H7 (cell line): Measurements from ENCODE around the gene NTN5. TPM values are rescaled to one million over a fixed set of nuclear protein-coding genes. Genes with fewer than 3 reads are reported as not detected.
"Not testable (repeated sequence)": the region's sequence is repeated elsewhere in the genome, so short reads cannot be mapped to it uniquely, and the experiment has no call there.

Source experiments
- DNase-seq: peaks from one replicate; pipeline ENCODE4 v3.0.0; 2012
- H3K27me3 ChIP-seq: 2 replicates; pipeline ENCODE4 v1.6.0; 2011; ENCODE audit warnings: mild to moderate bottlenecking, low read length; ENCODE audit not compliant: control insufficient read depth, insufficient read depth
- H3K36me3 ChIP-seq: replicated peaks from 2 replicates; pipeline ENCODE4 v1.5.1; 2011; ENCODE audit warnings: low read length; ENCODE audit not compliant: control insufficient read depth, insufficient read depth
- H3K4me3 ChIP-seq: 2 replicates; pipeline ENCODE4 v1.5.1; 2011; ENCODE audit warnings: low read depth, mild to moderate bottlenecking, control low read depth, low read length, moderate library complexity; ENCODE audit not compliant: insufficient read depth
- total RNA-seq: library from RNA; depleted of rRNA; stranded (reverse); fragments of >200 nt; shearing (Covaris generic); gene quantifications from 2 replicates; pipeline ENCODE4 v1.2.3, GENCODE V29; 2014

Gene NTN5
- total RNA-seq, 1 experiment from 2014 or later: not detected

GRCh38 chr19:48711106-48711662 lies 38.4 kb upstream of the NTN5 start:
- H3K36me3 ChIP-seq: no peaks in the 10 kb centered on the region
- no peak overlapping the region for H3K4me3 ChIP-seq
- DNase-seq: no peak
- H3K27me3 ChIP-seq: no peaks in the 10 kb centered on the region

GRCh38 chr19:48708471-48708870 lies 35.7 kb upstream of the NTN5 start:
- DNase-seq: peak; percentile 56
- H3K4me3 ChIP-seq: no peak overlapping the region
- no peaks in the 10 kb centered on the region; the same call in 1 of the 2 replicates for H3K36me3 ChIP-seq
- H3K27me3 ChIP-seq: no peaks in the 10 kb centered on the region

- DNase-seq: no peak
- H3K36me3 ChIP-seq: no peaks in the 10 kb centered on the region; the same call in 1 of the 2 replicates
- no peak overlapping the region for H3K4me3 ChIP-seq
- no peaks in the 10 kb centered on the region for H3K27me3 ChIP-seq
Measured at GRCh38 chr19:48705431-48705830, 32.6 kb upstream of the NTN5 start.

DNA sequence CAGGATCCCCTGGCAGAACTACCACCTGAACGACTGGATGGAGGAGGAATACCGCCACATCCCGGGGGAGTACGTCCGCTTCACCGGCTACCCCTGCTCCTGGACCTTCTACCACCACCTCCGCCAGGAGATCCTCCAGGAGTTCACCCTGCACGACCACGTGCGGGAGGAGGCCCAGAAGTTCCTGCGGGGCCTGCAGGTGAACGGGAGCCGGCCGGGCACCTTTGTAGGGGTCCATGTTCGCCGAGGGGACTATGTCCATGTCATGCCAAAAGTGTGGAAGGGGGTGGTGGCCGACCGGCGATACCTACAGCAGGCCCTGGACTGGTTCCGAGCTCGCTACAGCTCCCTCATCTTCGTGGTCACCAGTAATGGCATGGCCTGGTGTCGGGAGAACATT lies 30.5 kb upstream of the NTN5 start:
- no peaks in the 10 kb centered on the region for H3K27me3 ChIP-seq
- H3K4me3 ChIP-seq: no peak overlapping the region
- no peaks in the 10 kb centered on the region; the same call in 1 of the 2 replicates for H3K36me3 ChIP-seq
- no peak for DNase-seq

DNA sequence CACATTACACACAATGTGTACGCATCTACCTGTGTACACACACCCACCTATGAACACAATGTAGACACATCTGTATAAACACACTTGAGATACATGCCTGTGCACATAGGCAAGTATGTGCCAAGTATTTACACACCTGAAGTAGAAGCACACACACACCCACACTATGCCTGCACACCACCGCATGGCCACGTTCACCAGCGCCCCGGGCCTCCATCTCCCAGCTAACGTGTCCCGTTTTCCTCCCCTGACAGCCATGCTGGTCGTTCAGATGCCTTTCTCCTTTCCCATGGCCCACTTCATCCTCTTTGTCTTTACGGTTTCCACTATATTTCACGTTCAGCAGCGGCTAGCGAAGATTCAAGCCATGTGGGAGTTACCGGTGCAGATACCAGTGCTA lies 29.9 kb upstream of the NTN5 start:
- DNase-seq: no peak
- Histone ChIP-seq H3K36me3 (no peaks in the 10 kb centered on the region; the same call in 1 of the 2 replicates), H3K27me3 (no peaks in the 10 kb centered on the region), H3K4me3 (no peak overlapping the region)

DNA sequence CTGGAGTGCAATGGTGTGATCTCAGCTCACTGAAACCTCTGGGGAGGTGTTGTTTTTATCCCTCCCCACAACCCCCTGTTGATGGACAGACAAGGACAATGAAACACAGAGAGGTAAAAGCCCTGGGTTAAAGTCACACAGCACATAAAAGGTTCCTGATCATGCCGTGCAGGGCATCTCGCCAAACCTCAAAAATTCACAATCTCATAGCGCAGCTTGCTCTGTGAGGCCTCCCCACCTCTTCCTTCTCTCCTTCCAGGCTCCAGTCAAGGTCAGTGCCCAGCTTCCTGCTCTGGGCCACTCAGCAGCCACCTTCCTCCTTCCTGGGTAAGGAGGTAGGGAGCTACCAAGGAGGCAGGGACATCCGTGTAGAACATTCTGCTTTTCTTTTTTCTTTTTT lies 25.2 kb upstream of the NTN5 start:
- Histone ChIP-seq H3K36me3 (no peaks in the 10 kb centered on the region), H3K27me3 (no peaks in the 10 kb centered on the region), H3K4me3 (no peak overlapping the region)
- DNase-seq: peak; percentile 14

DNA sequence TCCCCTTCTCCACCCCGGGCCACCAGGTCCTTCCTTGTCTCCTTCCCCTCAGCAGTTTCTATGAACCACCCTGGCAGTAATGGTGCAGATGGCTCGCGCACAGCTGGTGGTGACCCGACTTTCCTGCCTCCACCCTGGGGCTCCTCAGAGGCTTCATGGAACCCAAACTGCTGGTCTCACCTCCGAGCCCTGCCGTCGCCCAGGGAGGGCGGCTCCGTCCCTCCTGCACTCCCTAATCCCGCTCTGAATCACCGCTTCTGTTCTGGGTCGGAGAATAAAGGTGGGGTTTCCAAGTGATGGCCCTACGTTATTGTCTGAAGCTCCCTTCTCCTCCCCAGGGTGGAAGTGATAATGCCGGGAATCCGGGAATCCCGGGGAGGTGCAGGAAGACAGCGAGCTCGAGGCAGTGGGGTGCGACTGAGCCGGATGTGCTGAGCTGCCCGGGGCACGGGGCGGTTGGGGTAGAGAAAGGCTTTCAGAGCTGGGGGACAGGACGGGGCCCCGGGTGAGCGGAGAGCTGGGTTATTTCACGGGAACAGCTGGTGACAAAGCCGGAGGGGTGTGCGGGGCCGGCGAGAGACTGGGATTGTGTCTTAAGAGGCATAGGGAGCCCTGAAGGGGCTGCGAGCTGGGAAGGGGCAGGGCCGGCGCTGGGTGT lies 23.7 kb upstream of the NTN5 start:
- peak; percentile 86 for DNase-seq
- Histone ChIP-seq H3K4me3 (peak overlapping the region; percentile 79), H3K36me3 (no peaks in the 10 kb centered on the region), H3K27me3 (no peaks in the 10 kb centered on the region)

GRCh38 chr19:48695743-48696352 lies 23.0 kb upstream of the NTN5 start, which contains the start of gene FUT2:
FUT2 (plus strand) TSS chr19:48695971; CDS start chr19:48702957, 6,986 bp downstream.
- Histone ChIP-seq H3K36me3 (no peaks in the 10 kb centered on the region), H3K4me3 (peak within 1 kb of the TSS; percentile 79), H3K27me3 (no peaks in the 10 kb centered on the region)
- peak; percentile 95 for DNase-seq

GRCh38 chr19:48693629-48694028 lies 20.8 kb upstream of the NTN5 start:
- H3K27me3 ChIP-seq, H3K36me3 ChIP-seq, H3K4me3 ChIP-seq, DNase-seq: not testable (repeated sequence)

DNA sequence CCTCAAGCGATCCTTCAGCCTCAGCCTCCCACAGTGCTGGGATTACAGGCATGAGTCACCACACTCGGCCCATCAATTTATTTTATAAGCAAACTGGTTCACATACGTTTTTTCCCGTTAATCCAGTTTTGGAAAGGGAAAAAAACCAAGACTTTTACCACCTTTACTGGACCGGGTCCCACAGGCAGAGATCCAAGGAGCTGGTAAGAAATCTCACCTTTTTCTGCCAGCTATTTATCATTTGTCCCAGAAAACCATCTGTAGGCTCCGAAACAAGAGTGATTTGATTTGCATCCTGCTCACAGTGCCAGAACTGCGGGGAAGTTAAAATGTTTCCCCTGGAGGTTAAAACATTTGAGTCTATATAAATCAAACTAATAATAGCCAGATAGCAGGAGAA lies 16.6 kb upstream of the NTN5 start:
- no peaks in the 10 kb centered on the region for H3K27me3 ChIP-seq
- H3K4me3 ChIP-seq: no peak overlapping the region
- no peak for DNase-seq
- no peaks in the 10 kb centered on the region for H3K36me3 ChIP-seq

- DNase-seq: peak; percentile 18
- Histone ChIP-seq H3K36me3 (no peaks in the 10 kb centered on the region), H3K27me3 (no peaks in the 10 kb centered on the region), H3K4me3 (no peak overlapping the region)
Measured at GRCh38 chr19:48687776-48688175, 15.0 kb upstream of the NTN5 start.

DNA sequence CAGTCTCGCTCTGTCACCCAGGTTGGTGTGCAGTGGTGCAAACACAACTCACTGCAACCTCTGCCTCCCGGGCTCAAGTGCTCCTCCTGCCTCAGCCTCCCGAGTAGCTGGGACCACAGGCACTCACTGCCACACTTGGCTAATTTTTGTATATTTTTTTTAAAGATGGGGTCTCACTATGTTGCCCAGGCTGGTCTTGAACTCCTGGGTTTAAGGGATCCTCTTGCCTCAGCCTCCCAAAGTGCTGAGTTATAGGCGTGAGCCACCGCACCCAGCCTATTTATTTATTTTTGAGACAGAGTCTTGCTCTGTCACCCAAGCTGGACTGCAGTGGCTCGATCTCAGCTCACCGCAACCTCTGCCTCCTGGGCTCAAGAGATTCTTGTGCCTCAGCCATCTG lies 13.8 kb upstream of the NTN5 start:
- H3K36me3 ChIP-seq, DNase-seq, H3K27me3 ChIP-seq, H3K4me3 ChIP-seq: not testable (repeated sequence)

GRCh38 chr19:48686088-48686487 lies 13.3 kb upstream of the NTN5 start:
- DNase-seq: no peak
- no peaks in the 10 kb centered on the region for H3K36me3 ChIP-seq
- no peak overlapping the region for H3K4me3 ChIP-seq
- H3K27me3 ChIP-seq: no peaks in the 10 kb centered on the region

DNA sequence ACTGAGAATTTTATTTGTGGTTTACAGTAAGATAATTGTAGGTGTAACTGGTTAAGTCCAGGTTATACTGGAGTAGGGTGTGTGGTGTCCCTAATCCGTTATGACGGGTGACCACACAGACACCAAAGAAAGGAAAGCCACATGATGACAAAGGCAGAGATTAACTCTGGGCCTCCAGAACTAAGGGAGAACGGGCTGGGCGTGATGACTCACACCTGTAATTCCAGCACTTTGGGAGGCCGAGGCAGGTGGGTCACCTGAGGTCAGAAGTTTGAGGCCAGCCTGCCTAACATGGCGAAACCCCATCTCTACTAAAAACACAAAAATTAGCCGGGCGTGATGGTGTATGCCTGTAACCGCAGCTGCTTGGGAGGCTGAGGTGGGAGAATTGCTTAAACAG lies 12.8 kb upstream of the NTN5 start:
- no peaks in the 10 kb centered on the region for H3K36me3 ChIP-seq
- DNase-seq: peak; percentile 25
- no peak overlapping the region for H3K4me3 ChIP-seq
- no peaks in the 10 kb centered on the region for H3K27me3 ChIP-seq

- Histone ChIP-seq H3K36me3 (no peaks in the 10 kb centered on the region), H3K4me3 (no peak overlapping the region), H3K27me3 (no peaks in the 10 kb centered on the region)
- peak; percentile 47 for DNase-seq
Measured at GRCh38 chr19:48683349-48683748, 10.5 kb upstream of the NTN5 start.
